NCI-H510A treated with DMSO at 0.1 percent for 48 hours (cell line): ENCODE measurements around the gene EXD3.
A peak's percentile ranks its signal among the peaks of the same experiment; 100 is the strongest.

Experiments used
- DNase-seq: peaks from one replicate; lab custom pipeline; 2025; lab: John Stamatoyannopoulos, UW

EXD3 gene

GRCh38 chr9:137306066-137306849 is 116.7 kb downstream of the EXD3 start:
- no peak for DNase-seq

DNA sequence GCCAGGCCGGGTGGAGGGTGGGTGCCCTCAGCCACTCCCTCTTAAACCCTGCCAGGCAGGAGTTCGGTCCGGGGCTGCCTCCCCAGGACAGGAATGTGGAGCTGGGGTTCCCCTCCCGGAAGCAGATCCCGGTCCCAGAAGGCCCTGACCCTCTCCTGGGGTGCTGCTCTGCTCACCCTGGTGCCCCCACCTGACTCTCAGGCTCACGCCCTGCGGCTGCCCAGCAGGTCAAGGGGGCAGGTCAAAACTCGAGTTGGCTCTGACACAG is 117.2 kb downstream of the EXD3 start:
- DNase-seq: no peak

DNA sequence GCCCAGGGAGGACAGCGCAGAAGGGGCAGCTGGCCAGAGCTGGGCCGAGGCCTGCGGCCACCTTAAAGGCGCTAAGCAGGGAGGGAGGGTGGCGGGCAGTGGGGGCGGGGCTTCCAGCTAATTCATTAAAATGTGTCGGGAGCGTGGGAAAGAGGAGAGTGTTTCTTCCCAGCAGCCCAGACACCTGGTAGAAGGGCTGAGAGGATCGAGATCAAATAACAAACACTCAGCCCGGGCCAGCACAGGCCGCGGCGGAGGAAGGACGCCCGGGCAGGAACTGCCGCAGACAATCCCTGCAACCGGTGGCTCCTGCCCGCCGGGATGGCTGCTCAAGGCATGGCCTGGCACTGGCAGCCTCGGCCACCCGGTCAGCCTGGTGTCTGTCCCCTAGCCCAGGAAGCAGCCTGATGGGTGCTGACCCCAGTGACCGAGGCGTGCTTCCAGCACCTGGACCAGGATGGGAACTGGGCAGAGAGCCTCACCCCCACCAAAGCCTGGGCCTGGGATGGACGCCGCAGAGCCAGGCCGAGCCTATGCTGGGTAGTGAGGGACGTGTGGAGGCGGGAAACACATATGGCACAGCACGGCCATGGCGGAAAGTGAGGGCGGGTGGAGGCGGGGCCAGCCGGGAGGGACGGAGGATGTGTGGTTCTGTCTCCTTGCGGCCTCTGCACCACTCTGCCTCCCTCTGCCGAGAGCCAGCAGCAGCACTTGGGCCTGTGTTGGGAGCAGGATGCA is 117.7 kb downstream of the EXD3 start:
- DNase-seq: peak; percentile 88

DNA sequence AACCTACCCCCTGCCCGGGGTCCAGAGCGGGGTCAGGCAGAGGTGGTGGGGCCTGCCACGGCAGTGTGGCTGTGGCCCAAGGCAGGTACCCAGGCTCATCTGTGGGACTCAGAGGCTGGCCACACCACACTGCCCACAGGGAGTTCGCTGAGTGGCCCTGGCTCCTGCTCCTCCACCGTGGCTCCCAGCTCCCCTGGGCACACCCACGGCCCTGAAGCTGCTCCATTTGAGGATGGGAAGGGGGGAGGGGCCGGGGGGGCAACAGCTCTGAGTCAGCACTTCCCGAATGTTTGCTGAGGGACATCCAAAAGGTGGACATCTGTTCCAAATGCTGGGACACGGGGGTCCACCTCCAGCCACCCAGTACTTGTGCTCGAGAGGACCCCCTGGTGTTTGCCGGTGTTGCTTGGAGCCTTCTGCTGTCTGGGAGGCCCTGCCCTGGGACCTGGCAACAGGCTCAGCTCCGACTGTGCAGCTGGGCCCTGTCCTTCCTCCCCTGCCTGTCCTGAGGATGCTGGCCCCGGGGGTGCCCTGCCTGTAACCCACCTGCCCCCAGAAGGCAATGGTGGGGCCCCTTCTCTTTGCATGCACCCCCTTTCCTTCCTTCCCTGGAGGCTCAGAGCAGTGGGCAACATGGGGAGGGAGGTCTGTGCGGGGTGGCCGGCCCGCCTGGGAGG is 118.4 kb downstream of the EXD3 start:
- DNase-seq: no peak

DNA sequence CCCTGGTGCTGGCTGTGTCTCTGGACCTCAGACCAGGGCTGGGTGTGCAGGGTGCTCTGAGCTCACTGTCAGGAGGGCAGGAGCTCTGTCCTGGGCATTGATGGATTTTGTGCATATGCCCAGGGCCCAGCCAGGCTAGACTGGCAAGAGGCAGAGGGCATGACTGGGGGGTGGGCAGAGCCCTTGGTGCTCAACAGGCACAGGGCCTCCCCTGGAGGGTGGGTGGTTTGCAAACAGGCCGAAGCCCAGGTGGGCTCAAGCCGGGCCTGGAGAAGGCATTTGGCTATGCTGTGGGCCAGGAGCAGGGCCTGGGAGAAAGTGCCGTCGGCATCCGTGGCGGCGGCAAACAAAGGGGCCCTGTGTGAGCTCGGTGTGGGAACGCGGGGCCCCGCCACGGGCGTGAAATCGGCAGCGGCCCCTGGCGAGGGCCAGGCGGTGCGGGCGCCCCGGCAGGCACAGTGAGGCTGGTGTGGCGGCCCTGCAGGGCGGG is 119.0 kb downstream of the EXD3 start:
- DNase-seq: no peak

GRCh38 chr9:137303151-137303892 is 119.6 kb downstream of the EXD3 start:
- peak; percentile 12 for DNase-seq

DNA sequence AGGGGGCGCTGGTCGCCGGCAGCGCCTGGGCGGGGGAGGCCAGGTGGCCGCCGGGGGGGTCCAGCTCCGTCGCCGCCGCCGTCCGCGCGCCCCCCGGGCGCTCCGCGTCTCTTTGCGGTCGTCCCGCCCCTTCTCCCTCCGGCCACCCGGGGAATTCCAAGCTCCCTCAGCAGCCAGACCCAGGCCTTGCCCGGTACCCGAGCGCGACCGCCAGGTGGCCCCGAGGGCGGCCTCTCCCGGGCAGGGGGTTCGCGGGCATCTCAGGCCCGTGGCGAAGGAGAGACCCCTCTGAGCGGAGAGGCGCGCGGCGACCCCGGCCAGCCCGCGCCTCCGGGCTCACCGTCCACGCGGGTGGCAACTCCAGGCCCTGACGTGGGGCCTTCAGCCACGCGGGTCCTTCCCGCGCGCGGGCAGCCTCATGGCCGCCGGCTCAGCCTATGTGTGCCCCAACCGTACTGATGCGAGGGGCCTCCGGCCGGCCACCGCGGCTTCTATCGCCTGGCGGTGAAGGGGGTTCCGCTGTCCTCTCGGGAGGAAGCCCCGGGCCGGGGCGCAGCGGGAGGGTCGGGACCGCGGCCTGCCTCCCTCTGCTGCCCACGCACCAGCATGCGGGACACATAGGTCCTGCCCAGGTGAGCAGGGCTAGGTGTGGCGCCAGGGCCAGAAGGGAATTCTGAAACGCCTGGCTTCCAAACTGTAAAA is 120.4 kb downstream of the EXD3 start:
- DNase-seq: peak; percentile 45

- DNase-seq: peak; percentile 65
Observed at GRCh38 chr9:137302118-137302448, 120.9 kb downstream of the EXD3 start, which contains the start of gene NRARP. TSS of gene NRARP (minus strand) at chr9:137302271. CDS start at chr9:137301928, 343 bp downstream.

GRCh38 chr9:137301081-137301947 is 121.6 kb downstream of the EXD3 start:
- DNase-seq: peak; percentile 55

DNA sequence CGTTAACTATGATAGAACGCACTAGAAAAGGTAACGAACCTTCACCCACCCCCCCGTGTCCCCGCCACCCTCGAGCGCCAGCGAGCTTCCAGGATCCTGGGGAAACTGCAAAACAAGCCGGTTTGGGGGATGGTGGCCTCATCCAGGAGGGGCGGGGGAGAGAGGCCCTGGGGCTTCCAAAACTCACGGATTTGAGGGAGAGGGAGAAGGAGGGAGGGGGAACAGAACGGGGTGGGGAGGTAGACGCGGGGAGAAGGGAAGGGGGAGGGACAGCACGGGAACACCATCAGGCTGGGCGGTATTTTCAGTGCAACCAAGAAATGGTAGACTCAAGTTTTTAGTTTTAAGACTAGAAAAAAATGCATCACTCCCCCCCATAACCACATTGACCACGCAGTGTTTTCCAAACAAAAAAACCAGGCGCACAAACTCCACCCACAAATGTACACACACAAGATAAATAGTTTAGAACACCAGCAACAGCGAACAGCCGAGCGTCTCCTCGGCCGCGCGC is 122.3 kb downstream of the EXD3 start:
- DNase-seq: no peak

- DNase-seq: peak; percentile 13
Observed at GRCh38 chr9:137299938-137300337, 123.0 kb downstream of the EXD3 start.

- DNase-seq: no peak
Observed at GRCh38 chr9:137299203-137299565, 123.8 kb downstream of the EXD3 start.

DNA sequence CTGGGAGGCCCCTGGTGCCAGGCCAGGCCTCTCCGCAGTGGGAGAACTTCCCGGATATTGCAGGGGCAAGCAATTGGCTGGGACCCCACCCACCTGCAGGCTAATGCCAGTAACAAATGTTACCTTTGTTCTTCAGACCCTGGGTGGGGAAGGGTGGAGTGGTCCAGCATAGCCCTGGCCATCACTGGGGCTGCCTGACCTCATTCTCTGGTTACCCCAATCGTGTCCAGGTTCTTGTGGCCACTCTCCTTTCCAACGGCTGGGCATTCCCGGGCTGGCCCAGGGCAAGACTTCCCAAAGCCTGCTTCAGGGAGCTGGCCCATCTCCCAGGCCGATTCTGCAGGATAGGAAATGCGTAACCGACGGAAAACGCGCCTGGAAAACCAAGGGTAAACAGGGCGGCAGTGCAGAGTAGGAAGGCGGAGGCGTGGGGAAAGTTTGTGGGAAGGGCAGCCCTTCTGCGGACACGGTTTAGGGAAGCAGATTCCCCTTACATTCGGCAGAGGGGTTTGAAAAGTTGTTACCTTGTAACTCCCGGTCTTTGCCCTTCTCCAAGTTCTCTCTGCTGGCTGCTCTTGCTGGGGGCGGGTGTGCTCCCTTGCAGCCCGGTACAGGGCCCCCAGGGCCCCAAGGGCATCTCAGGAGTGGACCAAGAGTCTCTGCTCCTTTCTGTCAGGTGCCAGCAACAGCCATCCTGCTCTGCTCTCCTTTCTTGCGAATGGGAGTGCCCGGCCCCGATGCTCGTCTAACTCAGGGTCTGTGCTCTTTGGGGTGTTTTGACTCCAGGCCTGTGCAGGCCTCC is 124.4 kb downstream of the EXD3 start:
- DNase-seq: no peak

- no peak for DNase-seq
Observed at GRCh38 chr9:137297966-137298365, 125.0 kb downstream of the EXD3 start.

DNA sequence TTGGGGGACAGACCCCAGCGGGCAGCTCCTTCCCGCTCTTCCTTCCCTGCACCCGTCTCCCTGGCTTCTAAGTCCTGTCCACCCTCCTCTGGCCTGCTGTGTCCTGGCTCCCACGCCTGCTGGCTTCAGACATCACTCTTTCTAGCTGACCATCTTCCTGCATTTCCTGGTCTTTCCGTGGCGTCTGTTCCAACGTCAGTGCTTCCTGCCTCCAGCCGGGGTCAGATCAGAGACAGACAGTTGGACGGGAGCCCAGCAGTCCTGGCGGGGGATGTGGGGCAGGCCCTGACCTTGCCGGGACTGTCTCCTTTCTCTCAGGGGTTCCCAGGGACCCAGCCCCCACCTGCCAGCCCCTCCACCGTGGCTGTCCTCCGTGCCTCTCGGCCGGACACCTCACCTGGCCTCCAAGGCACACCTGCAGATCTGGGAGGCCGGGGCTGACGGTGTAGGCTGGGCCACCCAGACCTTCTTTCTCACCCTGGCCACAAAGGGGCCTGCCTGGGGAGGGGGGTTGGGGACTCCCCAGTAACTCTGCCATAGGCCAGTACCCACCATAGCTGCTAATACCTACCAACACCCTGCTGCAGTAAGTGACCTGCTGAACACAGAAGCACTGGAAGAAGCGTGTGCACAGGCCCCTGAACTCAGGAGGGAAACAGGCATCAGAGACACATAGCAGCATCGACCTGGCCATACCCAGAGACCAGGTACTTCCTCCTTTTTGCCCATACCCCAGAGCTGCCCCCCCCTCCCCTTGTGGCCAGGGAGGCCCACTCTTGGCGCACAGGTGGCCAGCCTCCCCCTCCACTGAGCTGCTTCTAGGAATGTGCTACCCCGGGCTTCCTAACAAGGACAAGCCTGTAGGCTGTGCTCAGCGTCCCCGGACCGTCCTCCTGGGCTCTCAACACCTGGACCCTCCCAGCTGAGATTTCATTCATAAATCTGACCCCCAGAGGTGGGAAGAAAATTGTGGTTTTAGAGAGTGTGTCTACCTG is 126.0 kb downstream of the EXD3 start:
- peak; percentile 11 for DNase-seq

GRCh38 chr9:137295849-137296669 is 126.9 kb downstream of the EXD3 start:
- DNase-seq: no peak

DNA sequence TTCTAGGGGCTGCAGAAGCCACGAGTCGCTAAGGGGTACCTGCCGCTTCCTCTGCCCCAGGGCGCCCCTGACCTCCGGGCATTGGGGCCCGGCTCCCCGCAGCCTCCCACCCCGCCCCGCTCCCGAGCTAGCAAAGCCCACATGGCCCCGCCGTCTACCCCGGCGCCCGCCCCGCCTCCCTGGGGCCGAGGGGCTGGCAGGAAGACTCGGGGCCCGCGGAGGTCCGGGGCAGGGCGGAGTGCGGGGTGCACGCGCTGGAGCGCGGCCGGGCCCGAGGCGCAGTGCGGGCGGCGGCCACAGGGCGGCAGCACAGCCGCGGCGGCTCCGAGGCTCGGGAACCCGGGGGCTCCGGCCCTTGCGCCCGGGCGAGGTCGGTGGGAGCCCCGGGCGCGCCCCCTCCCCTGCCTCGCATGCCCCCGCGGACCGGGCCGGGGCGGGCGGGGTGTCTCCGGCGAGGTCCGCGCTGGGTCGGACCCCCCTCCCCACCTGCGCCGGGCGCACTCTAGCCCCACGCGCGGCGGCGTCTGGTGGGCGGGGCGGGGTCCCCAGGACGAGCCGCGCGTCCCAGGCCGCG is 127.6 kb downstream of the EXD3 start:
- peak; percentile 18 for DNase-seq
